Measurements from ENCODE around the gene BRPF1. TPM values are rescaled to one million over a fixed set of nuclear protein-coding genes. Genes with fewer than 3 reads are reported as not detected.

BRPF1 gene
- polyA plus RNA-seq, 1 of the 3 experiments (the other 2 are of a cell fraction): 13.0 TPM

GRCh38 chr3:9682096-9682495, 49.4 kb upstream of the BRPF1 start:
- no peaks in the 10 kb centered on the region for H3F3A ChIP-seq (replicated peaks; ENCODE audit: insufficient read depth)
- POLR2A ChIA-PET: no interaction called here
- no peaks in the 10 kb centered on the region for H3K79me2 ChIP-seq (ENCODE audit: insufficient read depth)
- no peak overlapping the region for H2AFZ ChIP-seq (ENCODE audit: low read depth)
- no peak for TF ChIP-seq RAD21 (IDR thresholded peaks at IDR 0.05; ENCODE audit: low read length)
- no peak for TF ChIP-seq TAF1 (IDR thresholded peaks at IDR 0.05; ENCODE audit: borderline replicate concordance, low read depth, low read length)
- TF ChIP-seq TCF12 (IDR thresholded peaks at IDR 0.05): no peak
- no peak for TF ChIP-seq GATA2 (CRISPR knock-in tag; IDR thresholded peaks at IDR 0.05)
- TF ChIP-seq RXRA (IDR thresholded peaks at IDR 0.05; ENCODE audit: borderline replicate concordance, low read depth): no peak
- no peaks in the 10 kb centered on the region for H3K27me3 ChIP-seq (ENCODE audit: insufficient read depth)
- H3K36me3 ChIP-seq (replicated peaks in 1 of 2; ENCODE audit: control insufficient read depth in 1 of 2, insufficient read depth in 2 of 2, low read length in 1 of 2): peaks cover 4 to 93% of the 10 kb centered on the region in 2 experiments
- CTCF ChIA-PET: interaction anchor here (1.3 to 1.4 kb wide), 2 partner anchors 9 to 329 kb away, joined by 3 read pairs; no protein-coding TSS in a partner anchor
- no peaks in the 10 kb centered on the region for H4K20me1 ChIP-seq (ENCODE audit: insufficient read depth)
- no peaks in the 10 kb centered on the region for H3K4me1 ChIP-seq (ENCODE audit: control insufficient read depth in 1 of 2, insufficient read depth in 2 of 2, low read depth in 1 of 2, low read length in 1 of 2)
- H3K4me3 ChIP-seq (ENCODE audit: low read depth in 2 of 2, low read length in 1 of 2): no peak overlapping the region
- H3K27ac ChIP-seq (ENCODE audit: low read depth in 2 of 2, low read length in 1 of 2): no peak overlapping the region
- H3K9me3 ChIP-seq: no peaks in the 10 kb centered on the region
- no peak overlapping the region for H3K4me2 ChIP-seq
- DNase-seq: no peak
- 95% methylated on average over 6 of the region's 6 CpGs for WGBS (ENCODE audit: low lambda C conversion rate)
- H3K9me2 ChIP-seq: no peaks in the 10 kb centered on the region
- H3K9ac ChIP-seq: no peak overlapping the region

GRCh38 chr3:9683426-9683825, 48.1 kb upstream of the BRPF1 start:
- POLR2A ChIA-PET: no interaction called here
- TF ChIP-seq TAF1 (IDR thresholded peaks at IDR 0.05; ENCODE audit: borderline replicate concordance, low read depth, low read length) (no peak), JUND (IDR thresholded peaks at IDR 0.05) (no peak), RAD21 (IDR thresholded peaks at IDR 0.05; ENCODE audit: low read length) (no peak), TEAD4 (IDR thresholded peaks at IDR 0.05; ENCODE audit: borderline replicate concordance, insufficient read depth) (no peak), MAX (IDR thresholded peaks at IDR 0.05; ENCODE audit: low read depth) (no peak), USF1 (IDR thresholded peaks at IDR 0.05; ENCODE audit: borderline replicate concordance, low read depth) (no peak), SIN3A (IDR thresholded peaks at IDR 0.05; ENCODE audit: borderline replicate concordance, low read depth, low read length) (no peak), CTCF (IDR thresholded peaks at IDR 0.05) (no peak), RCOR1 (IDR thresholded peaks at IDR 0.05; ENCODE audit: low read length) (no peak), ZBTB33 (IDR thresholded peaks at IDR 0.05; ENCODE audit: borderline replicate concordance, low read depth) (no peak), POLR2AphosphoS5 (IDR thresholded peaks at IDR 0.05; ENCODE audit: low read depth, low read length) (no peak), FOXJ3 (CRISPR knock-in tag; IDR thresholded peaks at IDR 0.05) (no peak), REST (IDR thresholded peaks at IDR 0.05; ENCODE audit: low read depth, low read length) (no peak), MXI1 (IDR thresholded peaks at IDR 0.05; ENCODE audit: low read depth, low read length) (no peak)
- WGBS (ENCODE audit: low lambda C conversion rate): 100% methylated on average over 2 of the region's 3 CpGs
- Histone ChIP-seq H3K9ac (no peak overlapping the region), H3K9me3 (no peaks in the 10 kb centered on the region), H3K79me2 (ENCODE audit: insufficient read depth) (no peaks in the 10 kb centered on the region), H3K27ac (ENCODE audit: low read depth in 2 of 2, low read length in 1 of 2) (no peak overlapping the region), H3F3A (replicated peaks; ENCODE audit: insufficient read depth) (no peaks in the 10 kb centered on the region), H3K36me3 (replicated peaks in 1 of 2; ENCODE audit: control insufficient read depth in 1 of 2, insufficient read depth in 2 of 2, low read length in 1 of 2) (peaks cover 4 to 90% of the 10 kb centered on the region in 2 experiments), H3K9me2 (no peaks in the 10 kb centered on the region), H3K27me3 (ENCODE audit: insufficient read depth) (no peaks in the 10 kb centered on the region), H4K20me1 (ENCODE audit: insufficient read depth) (no peaks in the 10 kb centered on the region), H2AFZ (ENCODE audit: low read depth) (no peak overlapping the region), H3K4me2 (no peak overlapping the region), H3K4me3 (ENCODE audit: low read depth in 2 of 2, low read length in 1 of 2) (no peak overlapping the region), H3K4me1 (ENCODE audit: control insufficient read depth in 1 of 2, insufficient read depth in 2 of 2, low read depth in 1 of 2, low read length in 1 of 2) (no peaks in the 10 kb centered on the region)
- no peak for DNase-seq
- CTCF ChIA-PET: no interaction called here
